H9 (cell line): ENCODE data around the gene DNAAF5. TPM values are rescaled to one million over a fixed set of nuclear protein-coding genes. Genes with fewer than 3 reads are reported as not detected.
A peak's percentile ranks its signal among the peaks of the same experiment; 100 is the strongest.

Source experiments
- DNase-seq: peaks from one replicate; pipeline ENCODE4 v3.0.0-alpha.2; 2017
- H2AFZ ChIP-seq: one replicate; pipeline ENCODE4 v1.6.1; 2013; ENCODE audit warnings: mild to moderate bottlenecking, low read length, control low read depth, moderate library complexity
- H2AK5ac ChIP-seq: 2 replicates; pipeline ENCODE4 v1.6.1; 2013; ENCODE audit warnings: low read length, control low read depth, mixed read lengths; ENCODE audit not compliant: insufficient read length
- H2BK120ac ChIP-seq: one replicate; pipeline ENCODE4 v1.6.1; 2013; ENCODE audit warnings: low read depth, mild to moderate bottlenecking, low read length, control low read depth, inconsistent platforms; ENCODE audit not compliant: poor library complexity, severe bottlenecking
- H2BK12ac ChIP-seq: 2 replicates; pipeline ENCODE4 v1.6.1; 2013; ENCODE audit warnings: low read length, control low read depth, mixed read lengths, low read depth; ENCODE audit not compliant: insufficient read length
- H2BK15ac ChIP-seq: 2 replicates; pipeline ENCODE4 v1.6.1; 2013; ENCODE audit warnings: low read depth, low read length, control low read depth
- H2BK20ac ChIP-seq: one replicate; pipeline ENCODE4 v1.6.1; 2013; ENCODE audit warnings: low read depth, mild to moderate bottlenecking, low read length, control low read depth, inconsistent platforms; ENCODE audit not compliant: poor library complexity, severe bottlenecking
- H2BK5ac ChIP-seq: 2 replicates; pipeline ENCODE4 v1.6.1; 2013; ENCODE audit warnings: low read length, control low read depth, mixed read lengths; ENCODE audit not compliant: insufficient read length
- H3K14ac ChIP-seq: 2 replicates; pipeline ENCODE4 v1.6.1; 2013; ENCODE audit warnings: low read length, control low read depth; ENCODE audit not compliant: insufficient read depth
- H3K18ac ChIP-seq: 2 replicates; pipeline ENCODE4 v1.6.1; 2013; ENCODE audit warnings: low read depth, mild to moderate bottlenecking, mixed read lengths, low read length, control low read depth; ENCODE audit not compliant: insufficient read length
- H3K23ac ChIP-seq: 2 replicates; pipeline ENCODE4 v1.6.1; 2013; ENCODE audit warnings: low read length, control low read depth, mixed read lengths, low read depth; ENCODE audit not compliant: insufficient read length
- H3K23me2 ChIP-seq: 2 replicates; pipeline ENCODE4 v1.6.1; 2013; ENCODE audit warnings: low read depth, mild to moderate bottlenecking, mixed read lengths, low read length, control low read depth; ENCODE audit not compliant: insufficient read length, poor library complexity, severe bottlenecking
- H3K27ac ChIP-seq: 2 replicates; pipeline ENCODE4 v1.5.1; 2013; ENCODE audit warnings: low read length, control low read depth, mixed read lengths, low read depth; ENCODE audit not compliant: insufficient read length
- H3K27me3 ChIP-seq: 2 replicates; pipeline ENCODE4 v1.6.1; 2013; ENCODE audit warnings: low read length, control low read depth, inconsistent platforms; ENCODE audit not compliant: insufficient read depth
- H3K4ac ChIP-seq: 2 replicates; pipeline ENCODE4 v1.6.1; 2013; ENCODE audit warnings: low read depth, mild to moderate bottlenecking, control low read depth, inconsistent platforms, low read length, moderate library complexity
- H3K4me1 ChIP-seq: 2 replicates; pipeline ENCODE4 v1.6.1; 2013; ENCODE audit warnings: low read length, control low read depth, inconsistent platforms; ENCODE audit not compliant: insufficient read depth
- H3K4me2 ChIP-seq: 2 replicates; pipeline ENCODE4 v1.6.1; 2013; ENCODE audit warnings: low read length, control low read depth, mixed read lengths; ENCODE audit not compliant: insufficient read length, insufficient read depth
- H3K56ac ChIP-seq: 2 replicates; pipeline ENCODE4 v1.6.1; 2013; ENCODE audit warnings: low read depth, mild to moderate bottlenecking, mixed read lengths, low read length, control low read depth; ENCODE audit not compliant: insufficient read length
- H3K79me1 ChIP-seq: 2 replicates; pipeline ENCODE4 v1.6.1; 2013; ENCODE audit warnings: low read depth, mild to moderate bottlenecking, moderate library complexity, low read length, control low read depth, inconsistent platforms; ENCODE audit not compliant: insufficient read depth, poor library complexity, severe bottlenecking
- H3K79me2 ChIP-seq: 2 replicates; pipeline ENCODE4 v1.6.1; 2013; ENCODE audit warnings: low read length, control low read depth, inconsistent platforms; ENCODE audit not compliant: insufficient read depth
- H3K9ac ChIP-seq: 2 replicates; pipeline ENCODE4 v1.6.1; 2013; ENCODE audit warnings: low read length, control low read depth, mixed read lengths; ENCODE audit not compliant: insufficient read length; ENCODE audit errors: extremely low read depth
- H3K9me3 ChIP-seq: one replicate; pipeline ENCODE4 v1.6.1; 2013; ENCODE audit warnings: low read depth, low read length, inconsistent platforms; ENCODE audit not compliant: control insufficient read depth
- H3T11ph ChIP-seq: one replicate; pipeline ENCODE4 v1.6.1; 2013; ENCODE audit warnings: mild to moderate bottlenecking, low read length, control low read depth, inconsistent platforms
- H4K20me1 ChIP-seq: one replicate; pipeline ENCODE4 v1.6.1; 2013; ENCODE audit not compliant: control insufficient read depth, insufficient read length, insufficient read depth
- H4K5ac ChIP-seq: 2 replicates; pipeline ENCODE4 v1.6.1; 2013; ENCODE audit warnings: low read depth, mild to moderate bottlenecking, mixed read lengths, low read length, control low read depth; ENCODE audit not compliant: insufficient read length
- H4K8ac ChIP-seq: replicated peaks from 2 replicates; pipeline ENCODE4 v1.6.1; 2013; ENCODE audit warnings: low read length, control low read depth, mixed read lengths, low read depth; ENCODE audit not compliant: insufficient read length
- H4K91ac ChIP-seq: 2 replicates; pipeline ENCODE4 v1.6.1; 2013; ENCODE audit warnings: low read depth, mild to moderate bottlenecking, moderate library complexity, mixed read lengths, low read length, control low read depth; ENCODE audit not compliant: insufficient read length
- H3K27ac Mint-ChIP-seq, 3 experiments: 2 replicates in 2 of 3; 3 replicates in 1 of 3; pipeline ENCODE4 v1.8.0; 2020 to 2021; ENCODE audit warnings: mixed read lengths in 3 of 3, mild to moderate bottlenecking in 1 of 3, moderate library complexity in 1 of 3
- H3K27me3 Mint-ChIP-seq: 2 replicates; pipeline ENCODE4 v1.8.0; 2021; ENCODE audit warnings: low read depth, mild to moderate bottlenecking, moderate library complexity, mixed read lengths
- H3K36me3 Mint-ChIP-seq, 3 experiments: 2 replicates in 2 of 3; 3 replicates in 1 of 3; pipeline ENCODE4 v1.8.0; 2020 to 2021; ENCODE audit warnings: low read depth in 3 of 3, mixed read lengths in 3 of 3; ENCODE audit not compliant: insufficient read depth in 1 of 3
- H3K4me1 Mint-ChIP-seq, 2 experiments: 2 replicates each; pipeline ENCODE4 v1.8.0; 2020; ENCODE audit warnings: mixed read lengths in 2 of 2
- H3K4me3 Mint-ChIP-seq, 2 experiments: 2 replicates in 1 of 2; 3 replicates in 1 of 2; pipeline ENCODE4 v1.8.0; 2020 to 2021; ENCODE audit warnings: mild to moderate bottlenecking in 2 of 2, mixed read lengths in 2 of 2, moderate library complexity in 1 of 2
- H3K9me3 Mint-ChIP-seq, 2 experiments: 2 replicates in 1 of 2; 3 replicates in 1 of 2; pipeline ENCODE4 v1.8.0; 2020; ENCODE audit warnings: mild to moderate bottlenecking in 2 of 2, mixed read lengths in 2 of 2, moderate library complexity in 1 of 2
- CTCF ChIP-seq: fragments of 200-600 bp; sonication (generic); conservative IDR thresholded peaks from 3 replicates; pipeline ENCODE4 v1.8.0; 2021; ENCODE audit warnings: antibody characterized with exemption, mild to moderate bottlenecking
- WGBS: extraction: QIAGEN DNeasy Blood & Tissue Kit; methylation state at CpG from one replicate; pipeline ENCODE4 v1.1.7; 2013; ENCODE audit warnings: missing lambda C conversion rate, low lambda C conversion rate, mixed read lengths; ENCODE audit not compliant: insufficient read length; ENCODE audit errors: extremely low coverage; 5-methylcytosine and 5-hydroxymethylcytosine counted together
- total RNA-seq: library from RNA; stranded (reverse); gene quantifications from 2 replicates; pipeline ENCODE4 v1.2.1, GENCODE V29; 2021

DNAAF5 gene
- total RNA-seq, 1 experiment from 2014 or later: 43.5 TPM

- Histone ChIP-seq H2BK20ac (no peak overlapping the region), H3K9ac (no peak overlapping the region), H3K14ac (no peak overlapping the region), H3K79me1 (peaks cover 3% of the 10 kb centered on the region), H3K23me2 (no peaks in the 10 kb centered on the region), H2AK5ac (no peak overlapping the region), H3K27ac (no peak overlapping the region), H4K8ac (no peak overlapping the region), H3K9me3 (peaks cover 6% of the 10 kb centered on the region), H4K20me1 (peaks cover 2% of the 10 kb centered on the region), H3K27me3 (no peaks in the 10 kb centered on the region), H3K23ac (no peak overlapping the region), H2BK120ac (no peak overlapping the region), H2BK5ac (no peak overlapping the region), H2BK15ac (no peak overlapping the region), H3K4me2 (no peak overlapping the region), H2AFZ (no peak overlapping the region), H3T11ph (no peak overlapping the region), H4K91ac (no peak overlapping the region), H3K79me2 (no peaks in the 10 kb centered on the region; the same call in 1 of the 2 replicates), H3K4me1 (no peaks in the 10 kb centered on the region), H4K5ac (no peak overlapping the region), H3K18ac (no peak overlapping the region), H3K56ac (no peak overlapping the region), H2BK12ac (no peak overlapping the region), H3K4ac (no peak overlapping the region)
- H3K27me3 Mint-ChIP-seq: no peaks in the 10 kb centered on the region
- H3K36me3 Mint-ChIP-seq: peaks cover 45 to 67% (median 56%) of the 10 kb centered on the region in 3 experiments
- peak overlapping the region in 1 of 3 experiments; percentile 70; a peak in 1 of 7 replicates for H3K27ac Mint-ChIP-seq
- no peak for TF ChIP-seq CTCF
- WGBS: no CpG with 5 or more reads among the region's 22 CpGs
- H3K9me3 Mint-ChIP-seq: peaks cover 23 to 29% of the 10 kb centered on the region in 2 experiments
- DNase-seq: no peak
- H3K4me3 Mint-ChIP-seq: no peak overlapping the region
- H3K4me1 Mint-ChIP-seq: no peaks in the 10 kb centered on the region
Measured at GRCh38 chr7:693280-693679, 33.2 kb upstream of the DNAAF5 start.
